Vagina (tissue), 2 donors: ENCODE data around the gene FANCE.

Experiments used
- POLR2AphosphoS5 ChIP-seq, 2 donors: sonication (generic); formaldehyde crosslinking; IDR thresholded peaks; one replicate each; pipeline ENCODE4 v1.9.0; 2017; ENCODE audit warnings: antibody characterized with exemption in 2 of 2, mild to moderate bottlenecking in 2 of 2, low read depth in 1 of 2; ENCODE audit not compliant: insufficient read depth in 1 of 2
- TF ChIP-seq, protein P1 (sequence below), 3 experiments: fragments of 450-650 bp in 2 of 3; fragments of 200-600 bp in 1 of 3; sonication (generic) in 1 of 3; IDR thresholded peaks; one replicate each; pipeline ENCODE4 v1.5.1; 2017 to 2019; ENCODE audit warnings: antibody characterized with exemption in 3 of 3, mild to moderate bottlenecking in 2 of 3, moderate library complexity in 2 of 3

DNA sequence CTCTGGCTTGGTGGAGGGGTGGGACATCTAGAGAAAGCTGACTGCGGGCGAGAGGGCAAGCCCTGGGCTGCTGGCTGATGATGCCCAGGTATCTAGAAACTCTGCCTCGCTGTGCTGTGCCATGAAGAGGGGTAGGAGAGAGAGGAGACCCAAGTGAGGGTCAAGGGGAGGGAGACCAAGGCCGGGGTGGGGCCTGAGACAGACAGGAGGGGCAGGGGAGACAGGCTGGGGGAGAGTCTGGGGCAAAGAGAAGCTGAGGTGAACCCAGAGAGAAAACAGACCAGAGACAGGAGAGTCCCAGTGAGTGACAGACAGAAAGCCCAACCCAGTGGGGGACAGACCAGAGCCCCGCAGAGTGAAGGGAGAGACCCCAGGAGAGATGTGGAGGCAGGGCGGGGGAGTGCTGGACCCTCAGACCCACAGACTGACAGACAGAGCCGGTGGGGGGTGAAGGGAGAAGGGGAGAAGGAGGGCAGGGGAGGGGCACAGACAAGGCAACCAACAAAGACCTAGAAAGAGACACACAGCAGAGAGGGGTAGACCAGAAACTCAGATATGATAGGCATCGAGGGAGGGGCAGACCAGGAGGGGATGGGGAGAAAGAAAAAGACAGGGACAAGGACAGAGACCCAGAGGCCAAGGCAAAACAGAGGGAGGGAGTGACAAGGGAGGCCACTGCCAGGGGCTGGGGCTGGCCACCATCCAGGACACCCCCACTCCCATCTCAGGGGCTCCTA is 38.9 kb downstream of the FANCE start:
- TF ChIP-seq, protein P1, sequence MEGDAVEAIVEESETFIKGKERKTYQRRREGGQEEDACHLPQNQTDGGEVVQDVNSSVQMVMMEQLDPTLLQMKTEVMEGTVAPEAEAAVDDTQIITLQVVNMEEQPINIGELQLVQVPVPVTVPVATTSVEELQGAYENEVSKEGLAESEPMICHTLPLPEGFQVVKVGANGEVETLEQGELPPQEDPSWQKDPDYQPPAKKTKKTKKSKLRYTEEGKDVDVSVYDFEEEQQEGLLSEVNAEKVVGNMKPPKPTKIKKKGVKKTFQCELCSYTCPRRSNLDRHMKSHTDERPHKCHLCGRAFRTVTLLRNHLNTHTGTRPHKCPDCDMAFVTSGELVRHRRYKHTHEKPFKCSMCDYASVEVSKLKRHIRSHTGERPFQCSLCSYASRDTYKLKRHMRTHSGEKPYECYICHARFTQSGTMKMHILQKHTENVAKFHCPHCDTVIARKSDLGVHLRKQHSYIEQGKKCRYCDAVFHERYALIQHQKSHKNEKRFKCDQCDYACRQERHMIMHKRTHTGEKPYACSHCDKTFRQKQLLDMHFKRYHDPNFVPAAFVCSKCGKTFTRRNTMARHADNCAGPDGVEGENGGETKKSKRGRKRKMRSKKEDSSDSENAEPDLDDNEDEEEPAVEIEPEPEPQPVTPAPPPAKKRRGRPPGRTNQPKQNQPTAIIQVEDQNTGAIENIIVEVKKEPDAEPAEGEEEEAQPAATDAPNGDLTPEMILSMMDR (IDR thresholded peaks at IDR 0.05) = no peak
- TF ChIP-seq POLR2AphosphoS5 (IDR thresholded peaks at IDR 0.05; ENCODE audit: insufficient read depth in 1 of 2, low read depth in 1 of 2) = no peak
